ENCODE data around the gene FRMPD4. TPM values are rescaled to one million over a fixed set of nuclear protein-coding genes. Genes with fewer than 3 reads are reported as not detected.
A peak's percentile ranks its signal among the peaks of the same experiment; 100 is the strongest.

FRMPD4 gene
- total RNA-seq, 1 donor from 2014 or later = 0.07 TPM

DNA sequence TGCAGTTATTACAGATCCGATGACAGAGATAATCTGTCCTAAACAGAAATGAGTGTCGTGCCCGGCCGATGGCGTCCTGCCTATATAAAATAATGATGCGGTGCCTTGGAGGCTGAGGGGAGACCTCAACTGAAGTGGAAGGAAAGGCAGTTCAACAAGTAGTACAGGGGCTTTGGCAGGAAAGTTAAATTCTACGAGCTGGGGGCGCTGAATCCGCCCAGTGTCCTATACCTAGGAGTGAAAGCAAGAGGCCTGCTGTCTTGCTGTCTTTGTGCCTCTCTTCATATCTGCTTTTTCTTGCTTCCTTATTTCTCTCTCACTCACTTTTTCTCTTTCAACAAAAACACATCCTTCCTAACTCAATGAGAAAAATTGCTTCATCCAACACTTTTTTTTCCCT lies 570.8 kb downstream of the FRMPD4 start:
- Mint-ChIP-seq H3K9me3 (no peaks in the 10 kb centered on the region), H3K4me3 (no peak overlapping the region), H3K27ac (ENCODE audit: unreplicated experiment) (no peak overlapping the region), H3K36me3 (ENCODE audit: low read depth) (no peaks in the 10 kb centered on the region), H3K27me3 (ENCODE audit: low read depth) (no peaks in the 10 kb centered on the region), H3K4me1 (peaks cover 11% of the 10 kb centered on the region)
- peak; percentile 12 for DNase-seq (ENCODE audit: low read depth, low spot score)
- TF ChIP-seq, protein P1, sequence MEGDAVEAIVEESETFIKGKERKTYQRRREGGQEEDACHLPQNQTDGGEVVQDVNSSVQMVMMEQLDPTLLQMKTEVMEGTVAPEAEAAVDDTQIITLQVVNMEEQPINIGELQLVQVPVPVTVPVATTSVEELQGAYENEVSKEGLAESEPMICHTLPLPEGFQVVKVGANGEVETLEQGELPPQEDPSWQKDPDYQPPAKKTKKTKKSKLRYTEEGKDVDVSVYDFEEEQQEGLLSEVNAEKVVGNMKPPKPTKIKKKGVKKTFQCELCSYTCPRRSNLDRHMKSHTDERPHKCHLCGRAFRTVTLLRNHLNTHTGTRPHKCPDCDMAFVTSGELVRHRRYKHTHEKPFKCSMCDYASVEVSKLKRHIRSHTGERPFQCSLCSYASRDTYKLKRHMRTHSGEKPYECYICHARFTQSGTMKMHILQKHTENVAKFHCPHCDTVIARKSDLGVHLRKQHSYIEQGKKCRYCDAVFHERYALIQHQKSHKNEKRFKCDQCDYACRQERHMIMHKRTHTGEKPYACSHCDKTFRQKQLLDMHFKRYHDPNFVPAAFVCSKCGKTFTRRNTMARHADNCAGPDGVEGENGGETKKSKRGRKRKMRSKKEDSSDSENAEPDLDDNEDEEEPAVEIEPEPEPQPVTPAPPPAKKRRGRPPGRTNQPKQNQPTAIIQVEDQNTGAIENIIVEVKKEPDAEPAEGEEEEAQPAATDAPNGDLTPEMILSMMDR (conservative IDR thresholded peaks at IDR 0.05) = peak; percentile 53

DNA sequence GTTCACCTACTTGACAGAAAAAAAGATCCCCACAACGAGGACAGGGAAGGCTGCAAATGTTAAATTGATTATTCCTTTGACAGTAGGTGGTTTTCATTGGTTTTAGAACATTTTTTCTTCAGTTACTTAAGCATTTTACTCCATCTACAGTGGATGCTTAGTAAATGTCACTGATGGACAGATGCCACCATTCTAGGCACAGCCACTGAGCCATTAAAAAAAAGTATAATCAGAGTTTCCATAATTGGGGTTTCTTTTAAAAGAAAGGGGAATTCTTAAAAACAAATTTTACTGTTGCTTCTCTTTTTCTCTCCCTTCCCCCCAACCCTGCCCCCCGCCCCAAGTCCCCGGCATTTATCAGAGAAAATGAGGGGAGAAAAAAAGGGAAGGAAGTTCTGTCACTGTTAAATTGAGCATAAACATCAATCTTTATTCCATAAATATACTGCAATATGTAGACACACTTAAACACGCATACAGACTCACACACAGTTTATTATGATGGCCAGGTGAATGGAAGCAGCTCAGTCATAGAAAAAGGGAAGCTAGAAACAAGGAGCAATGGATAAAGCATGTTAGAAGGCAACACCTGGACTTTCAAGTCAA lies 573.3 kb downstream of the FRMPD4 start:
- peaks cover 3% of the 10 kb centered on the region for H3K27me3 Mint-ChIP-seq (ENCODE audit: low read depth)
- DNase-seq (ENCODE audit: low read depth, low spot score) = no peak
- H3K36me3 Mint-ChIP-seq (ENCODE audit: low read depth) = no peaks in the 10 kb centered on the region
- no peaks in the 10 kb centered on the region for H3K4me1 Mint-ChIP-seq
- TF ChIP-seq, protein P1 (conservative IDR thresholded peaks at IDR 0.05) = no peak
- no peak overlapping the region for H3K27ac Mint-ChIP-seq (ENCODE audit: unreplicated experiment)
- H3K9me3 Mint-ChIP-seq = no peaks in the 10 kb centered on the region
- no peak overlapping the region for H3K4me3 Mint-ChIP-seq

DNA sequence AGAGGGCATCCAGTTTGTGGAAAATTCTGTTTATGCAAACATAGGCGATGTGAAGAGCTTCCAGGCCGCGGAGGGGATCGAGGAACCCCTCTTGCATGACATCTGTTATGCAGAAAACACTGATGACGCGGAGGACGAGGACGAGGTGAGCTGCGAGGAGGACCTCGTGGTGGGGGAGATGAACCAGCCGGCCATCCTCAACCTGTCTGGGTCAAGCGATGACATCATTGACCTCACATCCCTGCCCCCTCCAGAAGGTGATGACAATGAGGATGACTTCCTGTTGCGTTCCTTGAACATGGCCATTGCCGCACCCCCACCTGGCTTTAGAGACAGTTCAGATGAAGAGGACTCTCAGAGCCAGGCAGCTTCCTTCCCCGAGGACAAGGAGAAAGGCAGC lies 578.3 kb downstream of the FRMPD4 start:
- no peaks in the 10 kb centered on the region for H3K4me1 Mint-ChIP-seq
- TF ChIP-seq, protein P1 (conservative IDR thresholded peaks at IDR 0.05) = no peak
- peaks cover 2% of the 10 kb centered on the region for H3K9me3 Mint-ChIP-seq
- no peaks in the 10 kb centered on the region for H3K36me3 Mint-ChIP-seq (ENCODE audit: low read depth)
- no peak overlapping the region for H3K4me3 Mint-ChIP-seq
- peaks cover 27% of the 10 kb centered on the region for H3K27me3 Mint-ChIP-seq (ENCODE audit: low read depth)
- H3K27ac Mint-ChIP-seq (ENCODE audit: unreplicated experiment) = no peak overlapping the region
- no peak for DNase-seq (ENCODE audit: low read depth, low spot score)

DNA sequence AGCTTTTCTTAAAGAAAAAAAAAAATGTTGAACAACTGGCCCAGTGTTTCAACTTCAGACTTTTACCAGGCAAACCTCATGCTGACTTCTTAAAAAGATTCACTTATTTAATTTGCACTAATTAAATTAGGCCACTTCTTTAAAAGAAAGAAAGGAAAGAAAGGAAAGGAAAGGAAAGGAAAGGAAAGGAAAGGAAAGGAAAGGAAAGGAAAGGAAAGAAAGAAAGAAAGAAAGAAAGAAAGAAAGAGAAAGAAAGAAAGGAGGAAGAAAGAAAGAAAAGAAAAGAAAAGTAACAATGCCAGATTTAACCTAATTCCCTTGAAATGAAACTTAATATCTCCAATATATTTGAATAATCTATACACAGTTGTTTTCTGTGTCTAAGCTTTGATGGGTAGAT lies 581.6 kb downstream of the FRMPD4 start:
- TF ChIP-seq, protein P1 (conservative IDR thresholded peaks at IDR 0.05) = no peak
- no peak overlapping the region for H3K27ac Mint-ChIP-seq (ENCODE audit: unreplicated experiment)

DNA sequence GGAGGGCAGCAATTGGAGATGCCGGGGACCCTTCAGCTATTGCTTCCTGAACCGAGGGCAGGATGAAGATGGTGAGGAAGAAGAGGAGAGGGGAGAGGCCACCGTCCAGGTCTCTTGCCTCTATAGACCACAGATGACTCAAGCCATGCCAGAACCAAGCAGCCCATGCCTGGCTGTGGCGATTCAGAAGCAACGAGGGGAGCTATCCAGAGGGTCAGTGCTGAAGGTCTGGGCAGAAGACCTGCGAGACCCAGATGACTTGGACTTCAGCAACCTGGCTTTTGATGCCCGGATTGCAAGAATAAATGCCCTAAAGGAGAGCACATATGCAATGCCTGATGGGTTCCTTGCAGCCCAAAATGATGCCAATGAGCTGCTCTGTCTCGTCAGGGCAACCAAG lies 582.8 kb downstream of the FRMPD4 start:
- H3K27me3 Mint-ChIP-seq (ENCODE audit: low read depth) = peaks cover 44% of the 10 kb centered on the region
- no peaks in the 10 kb centered on the region for H3K36me3 Mint-ChIP-seq (ENCODE audit: low read depth)
- no peaks in the 10 kb centered on the region for H3K4me1 Mint-ChIP-seq
- peaks cover 2% of the 10 kb centered on the region for H3K9me3 Mint-ChIP-seq
- no peak overlapping the region for H3K27ac Mint-ChIP-seq (ENCODE audit: unreplicated experiment)
- TF ChIP-seq, protein P1 (conservative IDR thresholded peaks at IDR 0.05) = no peak
- DNase-seq (ENCODE audit: low read depth, low spot score) = peak; percentile 2
- H3K4me3 Mint-ChIP-seq = no peak overlapping the region

More for the DNA sequence above, 581.6 kb downstream of the FRMPD4 start:
- Mint-ChIP-seq H3K4me3 (no peak overlapping the region), H3K27me3 (ENCODE audit: low read depth) (peaks cover 38% of the 10 kb centered on the region), H3K9me3 (peaks cover 2% of the 10 kb centered on the region), H3K36me3 (ENCODE audit: low read depth) (no peaks in the 10 kb centered on the region), H3K4me1 (no peaks in the 10 kb centered on the region)
- no peak for DNase-seq (ENCODE audit: low read depth, low spot score)
